Aorta (tissue), 5 donors: ENCODE data around the gene INPP5K. TPM values are rescaled to one million over a fixed set of nuclear protein-coding genes. Genes with fewer than 3 reads are reported as not detected.
"Not testable (repeated sequence)": the region's sequence is repeated elsewhere in the genome, so short reads cannot be mapped to it uniquely, and the experiment has no call there.

Experiments
- ATAC-seq: fragments of 200-7000 bp; cut with Tn5 transposase; one replicate; pipeline ENCODE4 v1.9.1; 2022; ENCODE audit warnings: moderate library complexity; ENCODE audit not compliant: low FRiP score
- DNase-seq, 2 donors: peaks; one replicate each; pipeline ENCODE4 v3.0.0-alpha.2; 2020
- H3K27ac ChIP-seq, 2 donors: one replicate each; pipeline ENCODE4 v1.5.1; 2013; ENCODE audit warnings: low read length in 2 of 2, mild to moderate bottlenecking in 2 of 2, moderate library complexity in 2 of 2, control low read depth in 1 of 2, inconsistent platforms in 1 of 2, low read depth in 1 of 2
- H3K27me3 ChIP-seq, 2 donors: one replicate each; pipeline ENCODE4 v1.6.1; 2013; ENCODE audit warnings: control low read depth in 1 of 2, low read length in 1 of 2, mild to moderate bottlenecking in 1 of 2, moderate library complexity in 1 of 2; ENCODE audit not compliant: insufficient read depth in 2 of 2, control insufficient read depth in 1 of 2
- H3K36me3 ChIP-seq, 2 donors: one replicate each; pipeline ENCODE4 v1.6.1; 2013; ENCODE audit warnings: control low read depth in 1 of 2, low read length in 1 of 2, mild to moderate bottlenecking in 1 of 2; ENCODE audit not compliant: insufficient read depth in 2 of 2, control insufficient read depth in 1 of 2
- H3K4me1 ChIP-seq, 2 donors: one replicate each; pipeline ENCODE4 v1.6.1; 2013; ENCODE audit warnings: low read length in 2 of 2, control low read depth in 1 of 2, mild to moderate bottlenecking in 1 of 2, moderate library complexity in 1 of 2; ENCODE audit not compliant: insufficient read depth in 2 of 2, control insufficient read depth in 1 of 2
- H3K4me3 ChIP-seq, 2 donors: one replicate each; pipeline ENCODE4 v1.5.1; 2013; ENCODE audit warnings: low read length in 2 of 2, control low read depth in 1 of 2, mild to moderate bottlenecking in 1 of 2
- H3K9me3 ChIP-seq: one replicate; pipeline ENCODE4 v1.6.1; 2013; ENCODE audit warnings: mild to moderate bottlenecking, low read length; ENCODE audit not compliant: control insufficient read depth
- WGBS, 2 donors: extraction: QIAGEN DNeasy Blood & Tissue Kit; methylation state at CpG; one replicate each; pipeline ENCODE4 v1.1.7; 2013; 5-methylcytosine and 5-hydroxymethylcytosine counted together
- intact Hi-C, 2 donors: fragments of 100-400 bp; cut with DNase I; formaldehyde crosslinking; loops; one replicate each; pipeline versions ENCODE4 v1.14.2 to v1.15.0; 2022
- polyA plus RNA-seq, 2 donors: library from polyadenylated mRNA; stranded (reverse); fragments of 200-250 nt; gene quantifications; one replicate each; pipeline ENCODE4 v1.2.3, GENCODE V29; 2013
- total RNA-seq, 2 donors: library from RNA; stranded (reverse); fragmentation: NEBNext Ultra II Directional; extraction: Animal tissue kit (Norgen Biotek cat#: 25700); gene quantifications; one replicate each; pipeline ENCODE4 v1.2.1, GENCODE V29; 2021
- donor health status: healthy with polysubstance abuse.
- donor health status: Bipolar disorder and iron deficiency.
- donor health status: DM: no; HTN: no; CAD: no.
- donor health status: DM: no; HTN: no; CAD: no.
- donor health status: DM: yes; HTN: yes; CAD: no.

INPP5K gene
- total and polyA plus RNA-seq, 4 donors = 13.5 to 51.3 (median 38.2) TPM

DNA sequence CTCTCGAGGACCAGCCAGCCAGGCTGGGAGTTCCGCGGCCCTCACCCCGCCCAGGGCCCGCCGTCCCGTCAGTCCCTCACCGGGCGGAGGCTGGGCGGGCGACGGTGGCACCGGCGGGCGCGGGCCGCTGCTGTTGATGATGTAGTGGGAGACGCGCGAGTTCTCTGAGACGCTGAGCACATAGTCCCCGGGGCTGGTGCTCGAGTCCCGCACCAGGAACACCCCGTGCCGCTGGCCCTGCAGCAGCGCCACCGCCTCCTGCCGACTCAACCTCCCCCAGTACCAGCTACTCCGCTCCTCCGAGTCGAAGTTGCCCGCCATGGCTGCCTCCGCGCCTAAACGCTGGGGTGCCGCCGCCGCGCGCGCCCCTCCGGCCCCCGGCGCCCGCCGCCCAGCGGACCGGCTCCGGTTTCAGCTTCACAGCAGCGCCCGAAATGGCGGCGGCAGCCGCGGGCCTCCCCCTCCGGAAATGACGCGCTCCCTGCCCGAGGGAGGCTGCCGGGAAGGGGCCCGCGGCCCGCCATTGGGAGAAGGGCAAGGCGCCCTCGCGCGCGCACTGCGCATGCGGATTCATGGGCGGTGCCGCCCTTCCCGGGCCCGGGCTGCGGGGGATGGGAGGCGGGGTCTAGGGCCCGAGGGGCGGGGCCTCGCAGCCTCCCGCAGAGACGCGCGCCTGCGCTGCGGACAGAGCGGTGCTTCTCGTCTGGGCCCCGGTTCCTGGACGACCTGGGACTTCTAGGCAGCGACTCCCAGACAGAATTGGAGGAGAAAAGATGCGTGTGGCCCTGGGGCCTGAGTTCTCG lies 60.4 kb downstream of the INPP5K start, which contains the start of gene CRK:
TSS of gene CRK (minus strand) at position 436 of the 803 bp plus-strand sequence. CDS start at position 321, 115 bp downstream.
- intact Hi-C loops = loop anchor here (2.0 to 10.0 kb wide), 5 partner anchors 35 to 89 kb away; partner anchors contain the start of genes INPP5K (in 1 of the 2) and YWHAE (in 1 of the 2)
- WGBS, 2 donors = 0 to 1% methylated on average over 63 to 93 of the region's 93 CpGs
- peak; percentile 98 to 99 for DNase-seq
- H3K27me3 ChIP-seq = no peaks in the 10 kb centered on the region
- peak within 1 kb of the TSS; percentile 74 to 90 for H3K4me3 ChIP-seq
- no peaks in the 10 kb centered on the region for H3K36me3 ChIP-seq
- no peaks in the 10 kb centered on the region for H3K9me3 ChIP-seq
- H3K4me1 ChIP-seq = peaks cover 3 to 4% of the 10 kb centered on the region in 2 donors
- peak; percentile 98 for ATAC-seq
- peak within 1 kb of the TSS; percentile 73 to 90 for H3K27ac ChIP-seq

DNA sequence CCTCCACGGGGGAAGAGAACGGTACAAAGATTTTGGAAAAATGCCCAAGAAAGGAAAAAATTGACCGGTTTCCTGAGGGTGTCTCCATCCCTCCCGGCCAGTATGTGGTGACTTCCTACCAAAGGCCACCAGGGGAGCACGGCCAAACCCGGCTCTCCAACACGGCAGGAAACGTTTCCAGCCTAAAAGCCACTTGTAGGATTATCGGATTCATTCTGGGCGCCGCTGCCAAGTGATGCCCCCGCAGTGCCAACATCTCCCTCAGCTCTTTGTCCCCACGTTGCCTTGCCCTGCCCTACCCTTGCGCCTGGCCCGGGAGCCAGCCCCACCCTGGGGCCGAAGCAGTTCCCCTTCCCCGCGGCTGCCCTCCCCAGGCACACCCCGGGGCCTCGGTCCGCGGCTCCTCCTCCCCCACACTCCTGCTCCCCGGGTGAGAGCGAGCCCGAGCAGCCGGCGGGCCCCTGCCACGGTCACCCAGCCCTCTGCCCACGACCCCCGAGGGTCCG lies 61.1 kb downstream of the INPP5K start:
- Histone ChIP-seq H3K4me3 (peak overlapping the region; percentile 74 to 90), H3K9me3 (no peaks in the 10 kb centered on the region), H3K36me3 (no peaks in the 10 kb centered on the region), H3K27me3 (no peaks in the 10 kb centered on the region), H3K27ac (peak overlapping the region; percentile 73 to 90), H3K4me1 (peaks cover 3 to 4% of the 10 kb centered on the region in 2 donors)
- peak; percentile 76 to 86 for DNase-seq
- peak; percentile 67 for ATAC-seq
- WGBS, 2 donors = 0 to 1% methylated on average over 31 of the region's 31 CpGs
- intact Hi-C loops = loop anchor here (2.0 to 10.0 kb wide), 4 partner anchors 51 to 88 kb away; partner anchors contain the start of genes INPP5K (in 1 of the 2) and YWHAE (in 1 of the 2)

DNA sequence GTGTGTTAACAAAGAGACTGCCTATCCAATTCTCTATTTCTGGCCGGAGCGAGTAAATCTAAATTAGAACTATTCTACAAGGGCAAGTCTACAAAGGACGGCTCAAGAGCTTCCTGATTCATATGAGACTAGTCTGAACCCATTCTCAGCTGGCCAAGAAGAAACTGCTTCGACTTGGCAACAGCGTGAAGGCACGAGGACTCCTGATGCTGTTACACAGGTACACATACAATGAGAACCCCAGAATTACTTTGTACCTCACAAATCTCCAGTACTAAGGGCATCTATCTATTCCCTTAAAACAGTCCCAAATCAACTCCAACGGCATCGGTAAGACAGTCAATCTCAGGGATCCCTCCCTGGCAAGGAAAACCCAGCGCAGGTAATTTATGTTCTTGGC lies 61.9 kb downstream of the INPP5K start:
- ATAC-seq = no peak
- Histone ChIP-seq H3K4me1 (no peaks in the 10 kb centered on the region), H3K27ac (peak overlapping the region in 1 of 2 donors; percentile 47)

GRCh38 chr17:1453694-1454093 lies 62.7 kb downstream of the INPP5K start:
- WGBS, 2 donors = 93 to 94% methylated on average over 11 of the region's 11 CpGs
- intact Hi-C loops = loop anchor here (2.0 to 10.0 kb wide), 3 partner anchors 49 to 86 kb away; partner anchors contain the start of genes INPP5K (in 1 of the 2) and YWHAE (in 1 of the 2)
- not testable (repeated sequence) for H3K36me3 ChIP-seq, H3K27me3 ChIP-seq, H3K27ac ChIP-seq, ATAC-seq, H3K4me3 ChIP-seq, H3K4me1 ChIP-seq, H3K9me3 ChIP-seq
- peak in 1 of 2 donors; percentile 24 for DNase-seq

More for the DNA sequence above, 61.9 kb downstream of the INPP5K start:
- WGBS, 2 donors = 35 to 40% methylated on average over 9 of the region's 9 CpGs
- Histone ChIP-seq H3K27me3 (no peaks in the 10 kb centered on the region), H3K9me3 (no peaks in the 10 kb centered on the region), H3K4me3 (peak overlapping the region; percentile 39 to 90), H3K36me3 (no peaks in the 10 kb centered on the region)
- intact Hi-C loops = loop anchor here (2.0 to 10.0 kb wide), 3 partner anchors 50 to 87 kb away; partner anchors contain the start of genes INPP5K (in 1 of the 2) and YWHAE (in 1 of the 2)
- no peak for DNase-seq

GRCh38 chr17:1452836-1453235 lies 63.6 kb downstream of the INPP5K start:
- H3K27me3 ChIP-seq = no peaks in the 10 kb centered on the region
- no peaks in the 10 kb centered on the region for H3K36me3 ChIP-seq
- no peak for DNase-seq
- 47 to 64% methylated on average over 5 of the region's 5 CpGs for WGBS, 2 donors
- no peak overlapping the region for H3K4me3 ChIP-seq
- no peak overlapping the region for H3K27ac ChIP-seq
- no peak for ATAC-seq
- H3K4me1 ChIP-seq = no peaks in the 10 kb centered on the region
- intact Hi-C loops = loop anchor here (5.0 to 10.0 kb wide), 2 partner anchors 48 to 86 kb away; partner anchors contain the start of gene YWHAE (in 1 of the 2)
- H3K9me3 ChIP-seq = no peaks in the 10 kb centered on the region

- not testable (repeated sequence) for DNase-seq, H3K4me3 ChIP-seq, H3K27ac ChIP-seq, H3K9me3 ChIP-seq, ATAC-seq, H3K4me1 ChIP-seq, H3K27me3 ChIP-seq, H3K36me3 ChIP-seq
- intact Hi-C loops = loop anchor here (5.0 to 10.0 kb wide), 2 partner anchors 45 to 83 kb away; partner anchors contain the start of gene YWHAE (in 1 of the 2)
- WGBS, 2 donors = 93 to 96% methylated on average over 20 to 21 of the region's 21 CpGs
These were observed 66.2 kb downstream of the INPP5K start for GRCh38 chr17:1450261-1450660.

GRCh38 chr17:1449412-1449967 lies 66.9 kb downstream of the INPP5K start:
- Histone ChIP-seq H3K4me3 (no peak overlapping the region), H3K27me3 (no peaks in the 10 kb centered on the region), H3K9me3 (no peaks in the 10 kb centered on the region), H3K27ac (no peak overlapping the region), H3K4me1 (no peaks in the 10 kb centered on the region), H3K36me3 (no peaks in the 10 kb centered on the region)
- no peak for DNase-seq
- intact Hi-C loops = no loop called here
- no peak for ATAC-seq
- WGBS, 2 donors = 84 to 85% methylated on average over 5 of the region's 5 CpGs

DNA sequence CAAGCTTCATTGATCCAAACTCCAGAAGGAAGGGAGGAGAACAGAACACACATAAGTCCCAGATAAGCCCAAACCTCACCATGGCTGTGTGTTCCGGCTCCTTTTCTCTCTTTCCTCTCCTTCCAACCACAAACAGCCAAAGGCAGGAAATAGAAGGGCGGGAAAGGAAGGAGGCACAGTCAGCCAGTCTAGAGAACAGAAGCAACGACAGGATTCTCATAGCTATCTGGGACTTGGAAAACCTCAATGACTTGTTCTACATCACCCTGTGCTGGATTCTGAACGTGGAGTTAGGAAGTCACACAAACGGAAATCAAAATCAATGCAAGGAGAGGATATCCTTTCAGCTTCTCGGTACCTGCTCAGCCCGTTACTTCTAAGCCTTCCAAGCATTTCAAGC lies 69.4 kb downstream of the INPP5K start:
- Histone ChIP-seq H3K4me1 (no peaks in the 10 kb centered on the region), H3K27me3 (no peaks in the 10 kb centered on the region), H3K36me3 (no peaks in the 10 kb centered on the region), H3K9me3 (no peaks in the 10 kb centered on the region), H3K4me3 (no peak overlapping the region), H3K27ac (no peak overlapping the region)
- no peak for DNase-seq
- WGBS, 2 donors = 74 to 83% methylated on average over 7 of the region's 7 CpGs
- no peak for ATAC-seq
- intact Hi-C loops = no loop called here
